Measurements from ENCODE around the gene CRHR2. TPM values are rescaled to one million over a fixed set of nuclear protein-coding genes. Genes with fewer than 3 reads are reported as not detected.

CRHR2 gene
- total and polyA plus RNA-seq, 8 donors, result not detected

DNA sequence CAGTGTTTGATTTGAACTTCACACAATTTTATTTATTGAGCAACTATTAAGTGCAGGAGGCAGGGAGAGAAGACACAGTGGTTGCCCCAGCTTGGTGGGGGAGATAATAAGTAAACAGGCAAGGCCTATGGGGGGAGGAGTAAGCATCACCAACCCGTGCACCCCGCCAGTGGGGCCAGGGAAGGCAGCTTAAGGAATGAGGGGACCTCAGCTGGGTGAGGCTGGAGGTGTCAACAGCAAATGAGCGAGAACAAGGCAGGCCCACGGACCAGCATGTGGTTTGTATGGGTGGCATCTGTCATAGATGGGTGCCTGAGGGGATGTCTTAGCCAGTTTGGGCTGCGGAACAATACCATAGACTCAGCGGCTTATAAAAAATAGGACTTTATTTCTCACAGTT, 24.1 kb upstream of the CRHR2 start:
- intact Hi-C loops (cut with DNase I; ENCODE audit: low total_unique reads), result no loop called here
- TF ChIP-seq EP300 (IDR thresholded peaks at IDR 0.05) (no peak), POLR2A (IDR thresholded peaks at IDR 0.05) (no peak), POLR2AphosphoS5 (IDR thresholded peaks at IDR 0.05) (no peak)
- TF ChIP-seq, protein P1, sequence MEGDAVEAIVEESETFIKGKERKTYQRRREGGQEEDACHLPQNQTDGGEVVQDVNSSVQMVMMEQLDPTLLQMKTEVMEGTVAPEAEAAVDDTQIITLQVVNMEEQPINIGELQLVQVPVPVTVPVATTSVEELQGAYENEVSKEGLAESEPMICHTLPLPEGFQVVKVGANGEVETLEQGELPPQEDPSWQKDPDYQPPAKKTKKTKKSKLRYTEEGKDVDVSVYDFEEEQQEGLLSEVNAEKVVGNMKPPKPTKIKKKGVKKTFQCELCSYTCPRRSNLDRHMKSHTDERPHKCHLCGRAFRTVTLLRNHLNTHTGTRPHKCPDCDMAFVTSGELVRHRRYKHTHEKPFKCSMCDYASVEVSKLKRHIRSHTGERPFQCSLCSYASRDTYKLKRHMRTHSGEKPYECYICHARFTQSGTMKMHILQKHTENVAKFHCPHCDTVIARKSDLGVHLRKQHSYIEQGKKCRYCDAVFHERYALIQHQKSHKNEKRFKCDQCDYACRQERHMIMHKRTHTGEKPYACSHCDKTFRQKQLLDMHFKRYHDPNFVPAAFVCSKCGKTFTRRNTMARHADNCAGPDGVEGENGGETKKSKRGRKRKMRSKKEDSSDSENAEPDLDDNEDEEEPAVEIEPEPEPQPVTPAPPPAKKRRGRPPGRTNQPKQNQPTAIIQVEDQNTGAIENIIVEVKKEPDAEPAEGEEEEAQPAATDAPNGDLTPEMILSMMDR (IDR thresholded peaks at IDR 0.05), result no peak
- H3K27me3 ChIP-seq, result peaks cover 0 to 8% (median 0%) of the 10 kb centered on the region in 3 donors
- no peak overlapping the region for H3K4me3 ChIP-seq
- no peaks in the 10 kb centered on the region for H3K36me3 ChIP-seq
- no peak for DNase-seq
- H3K27ac ChIP-seq, result no peak overlapping the region
- H3K4me1 ChIP-seq, result peaks cover 0 to 6% (median 0%) of the 10 kb centered on the region in 4 donors
- H3K9me3 ChIP-seq, result no peaks in the 10 kb centered on the region
- WGBS, 5 donors, result 87 to 96% (median 90%) methylated on average over 6 of the region's 6 CpGs

DNA sequence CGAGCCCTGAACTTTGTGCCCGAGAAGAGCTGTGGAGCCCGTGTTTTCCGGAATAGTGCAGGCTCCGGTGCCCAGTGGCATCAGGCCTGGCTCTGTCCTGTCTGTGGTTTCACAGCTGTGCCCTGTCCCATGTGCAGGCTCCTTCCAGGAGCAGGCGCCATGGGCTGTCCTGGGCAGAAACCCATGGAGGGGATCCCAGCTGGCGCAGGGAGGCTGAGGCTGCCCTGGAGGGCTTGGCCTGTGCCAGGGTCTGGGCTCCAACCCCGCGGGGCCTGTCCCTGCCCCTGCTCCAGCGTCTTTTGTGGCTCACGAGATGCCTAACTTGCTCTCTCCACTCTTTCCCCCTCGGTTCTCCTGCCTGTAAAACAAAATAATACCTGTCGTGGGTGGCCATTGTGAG, 23.3 kb upstream of the CRHR2 start:
- H3K4me1 ChIP-seq, result peaks cover 0 to 6% (median 0%) of the 10 kb centered on the region in 4 donors
- peaks cover 0 to 10% (median 0%) of the 10 kb centered on the region in 3 donors for H3K27me3 ChIP-seq
- no peaks in the 10 kb centered on the region for H3K9me3 ChIP-seq
- intact Hi-C loops (cut with DNase I; ENCODE audit: low total_unique reads), result no loop called here
- H3K27ac ChIP-seq, result no peak overlapping the region
- no peaks in the 10 kb centered on the region for H3K36me3 ChIP-seq
- H3K4me3 ChIP-seq, result no peak overlapping the region
- no peak for TF ChIP-seq EP300 (IDR thresholded peaks at IDR 0.05)
- TF ChIP-seq POLR2AphosphoS5 (IDR thresholded peaks at IDR 0.05), result no peak
- TF ChIP-seq, protein P1 (IDR thresholded peaks at IDR 0.05), result no peak
- TF ChIP-seq POLR2A (IDR thresholded peaks at IDR 0.05), result no peak
- 82 to 89% (median 84%) methylated on average over 12 to 13 of the region's 13 CpGs for WGBS, 5 donors
- no peak for DNase-seq

GRCh38 chr7:30705008-30705407, 22.8 kb upstream of the CRHR2 start:
- intact Hi-C loops (cut with DNase I; ENCODE audit: low total_unique reads), result no loop called here
- no peak for TF ChIP-seq POLR2AphosphoS5 (IDR thresholded peaks at IDR 0.05)
- no peak for TF ChIP-seq EP300 (IDR thresholded peaks at IDR 0.05)
- TF ChIP-seq POLR2A (IDR thresholded peaks at IDR 0.05), result no peak
- TF ChIP-seq, protein P1 (IDR thresholded peaks at IDR 0.05), result no peak
- H3K27me3 ChIP-seq, result peaks cover 0 to 15% (median 1%) of the 10 kb centered on the region in 3 donors
- no peaks in the 10 kb centered on the region for H3K36me3 ChIP-seq
- no peak overlapping the region for H3K4me3 ChIP-seq
- DNase-seq, result no peak
- WGBS, 5 donors, result 79 to 90% (median 82%) methylated on average over 7 to 8 of the region's 8 CpGs
- H3K27ac ChIP-seq, result no peak overlapping the region
- peaks cover 0 to 6% (median 0%) of the 10 kb centered on the region in 4 donors for H3K4me1 ChIP-seq
- H3K9me3 ChIP-seq, result no peaks in the 10 kb centered on the region

DNA sequence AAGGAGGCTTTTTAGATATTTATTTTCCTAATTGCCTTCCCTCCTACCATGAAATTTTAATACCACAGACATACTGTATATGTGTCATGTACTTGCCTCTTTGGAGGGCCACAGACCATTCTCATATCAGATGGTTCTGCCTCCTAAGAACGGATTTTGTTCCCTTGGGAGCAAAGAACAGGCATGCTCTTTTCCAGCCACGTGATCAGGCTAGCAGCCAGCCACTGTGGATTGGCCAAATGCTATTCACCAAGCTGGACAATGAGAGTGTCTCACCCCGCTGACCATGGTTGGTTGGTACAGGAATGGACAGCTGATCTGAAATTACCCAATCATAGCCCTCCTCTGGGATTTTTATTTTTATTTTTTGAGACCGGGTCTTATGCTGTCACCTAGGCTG, 21.5 kb upstream of the CRHR2 start:
- TF ChIP-seq, protein P1 (IDR thresholded peaks at IDR 0.05), result no peak
- TF ChIP-seq POLR2AphosphoS5 (IDR thresholded peaks at IDR 0.05) (no peak), EP300 (IDR thresholded peaks at IDR 0.05) (no peak), POLR2A (IDR thresholded peaks at IDR 0.05) (no peak)
- H3K36me3 ChIP-seq, result no peaks in the 10 kb centered on the region
- no peak for DNase-seq
- peaks cover 0 to 27% (median 7%) of the 10 kb centered on the region in 3 donors for H3K27me3 ChIP-seq
- WGBS, 5 donors, result 71 to 84% (median 73%) methylated on average over 4 of the region's 4 CpGs
- no peak overlapping the region for H3K27ac ChIP-seq
- H3K9me3 ChIP-seq, result no peaks in the 10 kb centered on the region
- peaks cover 0 to 6% (median 0%) of the 10 kb centered on the region in 4 donors for H3K4me1 ChIP-seq
- intact Hi-C loops (cut with DNase I; ENCODE audit: low total_unique reads), result no loop called here
- H3K4me3 ChIP-seq, result no peak overlapping the region
